Left cardiac atrium (tissue), 4 donors: ENCODE measurements around the gene NPFFR1. TPM values are rescaled to one million over a fixed set of nuclear protein-coding genes. Genes with fewer than 3 reads are reported as not detected.
"Not testable (repeated sequence)": the region's sequence is repeated elsewhere in the genome, so short reads cannot be mapped to it uniquely, and the experiment has no call there.

Experiments
- ATAC-seq, 2 donors: fragments of 200-7000 bp; cut with Tn5 transposase; one replicate each; pipeline ENCODE4 v1.9.1; 2020; ENCODE audit warnings: mild to moderate bottlenecking in 2 of 2, moderate library complexity in 2 of 2
- DNase-seq: peaks from one replicate; pipeline ENCODE4 v3.0.0-alpha.2; 2020
- intact Hi-C, 2 donors: fragments of 100-400 bp; cut with DNase I; formaldehyde crosslinking; loops; one replicate each; pipeline versions ENCODE4 v1.14.1 to v1.15.1; 2022 to 2023
- total RNA-seq, 2 donors: library from RNA; stranded (reverse); fragmentation: NEBNext Ultra II Directional; extraction: Animal tissue kit (Norgen Biotek cat#: 25700); gene quantifications; one replicate each; pipeline ENCODE4 v1.2.1, GENCODE V29; 2021
- donor health status: DM: no; HTN: yes; CAD: no.
- donor health status: DM: no; HTN: yes; CAD: no; lungs with severe emphysema.
- donor health status: DM: yes; HTN: yes; CAD: no.
- donor health status: Dilated cardiomyopathy.

NPFFR1 gene
- total RNA-seq, 2 donors from 2014 or later: 0.05 to 0.12 TPM

DNA sequence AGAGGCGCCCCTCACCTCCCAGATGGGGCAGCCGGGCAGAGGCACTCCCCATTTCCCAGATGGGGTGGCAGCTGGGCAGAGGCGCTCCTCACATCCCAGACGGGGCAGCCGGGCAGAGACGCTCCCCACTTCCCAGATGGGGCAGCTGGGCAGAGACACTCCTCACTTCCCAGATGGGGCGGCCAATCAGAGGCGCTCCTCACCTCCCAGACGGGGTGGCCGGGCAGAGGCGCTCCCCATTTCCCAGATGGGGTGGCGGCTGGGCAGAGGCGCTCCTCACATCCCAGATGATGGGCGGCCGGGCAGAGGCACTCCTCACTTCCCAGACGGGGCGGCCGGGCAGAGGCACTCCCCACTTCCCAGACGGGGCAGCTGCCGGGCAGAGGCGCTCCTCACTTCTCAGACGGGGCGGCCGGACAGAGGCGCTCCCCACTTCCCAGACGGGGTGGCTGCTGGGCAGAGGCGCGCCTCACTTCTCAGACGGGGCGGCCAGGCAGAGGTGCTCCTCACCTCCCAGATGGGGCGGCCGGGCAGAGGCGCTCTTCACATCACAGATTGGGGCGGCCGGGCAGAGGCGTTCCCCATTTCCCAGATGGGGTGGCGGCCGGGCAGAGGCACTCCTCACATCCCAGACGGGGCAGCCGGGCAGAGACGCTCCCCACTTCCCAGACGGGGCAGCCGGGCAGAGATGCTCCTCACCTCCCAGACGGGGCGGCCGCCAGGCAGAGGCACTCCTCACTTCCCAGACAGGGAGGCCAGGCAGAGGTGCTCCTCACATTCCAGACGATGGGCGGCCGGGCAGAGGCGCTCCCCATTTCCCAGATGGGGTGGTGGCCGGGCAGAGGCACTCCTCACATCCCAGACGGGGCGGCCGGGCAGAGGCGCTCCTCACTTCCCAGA is 44.5 kb downstream of the NPFFR1 start:
- DNase-seq, ATAC-seq, intact Hi-C loops: not testable (repeated sequence)

DNA sequence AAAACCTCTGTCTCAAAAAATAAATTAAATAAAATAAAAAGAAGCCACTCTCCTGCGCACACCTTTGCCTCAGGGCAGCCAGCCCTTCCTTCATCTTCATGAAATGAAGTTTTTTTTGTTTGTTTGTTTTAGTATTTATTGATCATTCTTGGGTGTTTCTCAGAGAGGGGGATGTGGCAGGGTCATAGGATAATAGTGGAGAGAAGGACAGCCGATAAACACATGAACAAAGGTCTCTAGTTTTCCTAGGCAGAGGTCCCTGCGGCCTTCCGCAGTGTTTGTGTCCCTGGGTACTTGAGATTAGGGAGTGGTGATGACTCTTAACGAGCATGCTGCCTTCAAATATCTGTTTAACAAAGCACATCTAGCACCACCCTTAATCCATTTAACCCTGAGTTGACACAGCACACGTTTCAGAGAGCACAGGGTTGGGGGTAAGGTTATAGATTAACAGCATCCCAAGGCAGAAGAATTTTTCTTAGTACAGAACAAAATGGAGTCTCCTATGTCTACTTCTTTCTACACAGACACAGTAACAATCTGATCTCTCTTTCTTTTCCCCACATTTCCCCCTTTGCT is 45.8 kb downstream of the NPFFR1 start:
- intact Hi-C loops, ATAC-seq, DNase-seq: not testable (repeated sequence)

GRCh38 chr10:70234668-70235447 is 48.9 kb downstream of the NPFFR1 start:
- intact Hi-C loops: no loop called here
- peak in 1 of 2 donors; percentile 18 for ATAC-seq

DNA sequence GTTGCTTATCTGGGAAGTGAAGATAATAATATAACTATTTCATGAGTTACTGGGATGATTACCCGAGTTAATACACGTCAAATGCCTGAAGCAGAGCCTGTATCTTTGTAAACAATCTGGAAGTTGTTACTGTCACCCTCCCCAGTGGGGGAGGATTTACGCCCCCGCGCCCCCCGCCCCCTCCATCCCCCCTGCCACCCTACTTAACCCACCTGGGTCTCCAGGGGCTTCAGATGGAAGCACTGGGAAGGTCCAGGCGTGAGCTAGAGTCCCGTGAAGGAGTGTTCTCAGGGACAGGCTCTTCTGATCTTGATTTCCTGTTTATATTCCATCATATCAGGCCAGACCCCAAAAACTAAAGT is 49.9 kb downstream of the NPFFR1 start:
- DNase-seq (no peak), ATAC-seq (no peak)
- intact Hi-C loops: no loop called here

More at GRCh38 chr10:70234668-70235447, 48.9 kb downstream of the NPFFR1 start:
- DNase-seq: no peak

DNA sequence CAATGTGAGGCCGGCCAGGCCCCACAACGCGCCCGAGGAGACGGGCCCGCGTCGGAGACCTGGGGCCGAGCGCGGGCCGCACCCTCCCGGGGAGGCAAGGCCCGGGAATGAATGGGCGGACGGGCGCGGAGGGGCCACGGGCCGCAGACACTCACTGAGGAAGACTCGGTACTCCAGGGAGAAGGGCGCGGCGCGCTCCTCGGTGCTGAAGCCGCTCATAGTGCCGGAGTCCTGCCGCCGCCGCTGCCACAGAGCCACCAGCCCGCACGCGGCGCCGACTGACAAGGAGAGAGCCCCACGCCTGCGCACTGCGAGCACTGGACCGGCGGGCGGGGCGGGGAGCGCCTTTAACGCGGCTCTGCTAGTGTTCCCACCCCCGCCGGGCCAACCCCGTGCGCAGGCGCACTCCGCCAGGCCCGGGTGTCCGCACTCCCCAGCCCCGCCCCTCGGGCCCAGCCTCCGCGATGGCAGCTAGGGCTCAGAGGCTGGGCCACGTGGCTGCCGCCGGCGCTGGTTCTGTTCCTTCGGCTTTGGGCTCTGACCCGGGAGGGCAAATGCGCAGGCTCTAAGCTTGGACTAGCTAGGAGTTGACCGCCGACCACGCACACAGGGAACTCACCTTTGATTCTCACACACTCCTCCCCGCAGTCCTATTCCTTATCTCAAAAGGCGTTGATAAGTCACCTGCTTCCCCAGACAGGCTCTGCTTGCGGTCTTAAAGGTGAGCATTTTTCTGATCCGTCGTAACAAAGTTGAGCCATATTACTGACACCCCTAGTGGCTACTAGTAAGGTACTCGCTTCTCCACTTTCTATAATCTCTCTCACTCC is 50.5 kb downstream of the NPFFR1 start, which contains the start of gene PPA1:
Gene PPA1, minus strand, starts transcription at position 321 of the 830 bp plus-strand sequence. Its CDS starts 102 bp downstream, at position 219.
- ATAC-seq (peak; percentile 99), DNase-seq (peak; percentile 99)
- intact Hi-C loops: no loop called here

GRCh38 chr10:70232859-70233108 is 51.0 kb downstream of the NPFFR1 start:
- intact Hi-C loops: no loop called here
- ATAC-seq: no peak
- DNase-seq: no peak

DNA sequence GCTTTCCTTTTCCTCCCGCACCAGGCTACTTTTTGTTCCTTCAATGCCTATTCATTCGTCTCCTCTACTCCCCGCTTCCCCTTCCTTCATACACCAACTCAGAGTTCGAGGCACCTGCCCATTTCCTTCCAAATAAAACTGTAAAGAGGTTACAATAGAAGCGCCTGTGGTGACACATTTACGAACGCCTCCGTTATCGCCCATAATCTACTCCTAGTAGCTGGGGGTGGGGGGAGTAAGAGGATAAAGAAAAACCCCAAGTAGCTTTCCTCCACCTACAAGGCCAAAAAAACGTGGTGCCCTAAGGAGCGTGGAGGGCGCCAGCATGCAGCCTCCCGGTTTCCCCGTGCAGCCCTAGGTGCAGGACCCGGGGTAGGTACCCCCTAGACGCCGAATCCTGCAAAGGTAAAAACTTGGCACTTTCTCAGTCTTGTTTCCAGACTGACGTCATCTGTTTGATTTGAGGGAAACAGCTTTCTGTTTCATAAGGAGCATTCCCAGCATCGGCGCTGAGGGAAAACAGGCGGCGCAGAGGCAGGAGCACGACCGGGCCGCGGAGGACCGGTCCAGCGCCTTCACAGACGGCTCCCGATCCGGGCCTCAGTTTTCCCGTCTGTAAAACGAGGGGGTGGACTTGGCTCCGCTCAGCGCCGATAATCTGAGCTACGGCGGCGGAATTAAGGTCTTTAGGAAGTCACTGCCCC is 51.5 kb downstream of the NPFFR1 start:
- DNase-seq (peak; percentile 43), ATAC-seq (peak; percentile 27 to 28)
- intact Hi-C loops: no loop called here

DNA sequence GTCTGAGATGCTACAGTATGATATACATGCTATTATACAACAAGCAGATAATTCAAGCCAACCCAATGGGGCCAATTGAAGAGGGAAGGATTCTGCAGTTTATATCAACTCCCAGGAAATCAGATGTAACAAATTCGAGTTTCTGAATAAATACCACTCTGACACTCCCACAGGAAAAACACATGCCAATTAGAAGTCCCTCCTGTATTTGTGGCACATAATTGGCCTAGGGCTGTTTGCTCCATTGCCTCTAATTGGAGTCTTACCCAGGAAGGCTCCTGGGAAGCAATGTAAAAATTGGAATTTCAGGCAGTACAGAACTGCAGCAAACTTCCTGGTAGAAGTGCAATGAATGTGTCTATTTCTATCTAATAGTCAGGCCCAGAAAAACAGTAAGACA is 55.3 kb downstream of the NPFFR1 start:
- ATAC-seq (no peak), DNase-seq (no peak)
- intact Hi-C loops: loop anchor here (10.0 kb wide), 2 partner anchors 46 to 316 kb away; no protein-coding TSS in a partner anchor

DNA sequence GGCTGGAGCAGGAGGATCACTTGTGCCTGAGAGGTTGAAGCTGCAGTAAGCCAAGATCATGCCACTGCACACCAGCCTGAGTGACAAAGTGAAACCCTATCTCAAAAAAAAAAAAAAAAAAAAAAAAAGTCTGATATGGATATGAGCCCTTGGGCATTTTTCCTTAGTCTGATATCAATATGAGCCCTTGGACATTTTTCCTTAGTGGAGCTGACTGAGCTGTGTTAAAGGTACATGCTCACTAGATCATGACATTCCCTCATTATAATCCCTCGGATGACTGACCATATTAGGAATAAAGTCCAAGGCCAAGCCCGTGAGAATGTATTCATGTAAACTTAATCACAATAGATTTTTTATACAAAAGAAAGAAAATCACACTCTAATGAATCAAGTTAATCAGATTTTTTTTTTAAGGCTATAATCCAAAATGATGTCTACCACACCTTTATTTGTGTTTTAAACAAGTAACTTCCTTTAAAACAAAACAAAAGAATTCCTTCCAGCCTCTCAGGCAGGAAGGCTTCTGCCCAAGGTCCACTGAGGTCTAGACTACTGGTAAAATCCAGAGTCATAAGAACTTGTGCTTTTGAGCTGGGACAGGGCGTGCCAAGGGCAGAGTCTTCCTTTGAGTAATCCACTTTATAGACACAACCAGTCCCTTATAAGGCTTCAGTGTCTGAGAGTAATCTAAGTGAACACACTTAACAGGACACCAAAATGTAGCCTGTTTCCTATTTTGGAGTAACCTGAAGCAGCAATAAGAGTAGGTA is 56.1 kb downstream of the NPFFR1 start:
- ATAC-seq: no peak
- intact Hi-C loops: loop anchor here (10.0 kb wide), 2 partner anchors 47 to 317 kb away; no protein-coding TSS in a partner anchor

GRCh38 chr10:70223728-70224127 is 60.1 kb downstream of the NPFFR1 start:
- ATAC-seq (no peak), DNase-seq (no peak)
- intact Hi-C loops: loop anchor here (5.0 to 10.0 kb wide), 3 partner anchors 51 to 321 kb away; no protein-coding TSS in a partner anchor

More for the DNA sequence above, 56.1 kb downstream of the NPFFR1 start:
- no peak for DNase-seq

DNA sequence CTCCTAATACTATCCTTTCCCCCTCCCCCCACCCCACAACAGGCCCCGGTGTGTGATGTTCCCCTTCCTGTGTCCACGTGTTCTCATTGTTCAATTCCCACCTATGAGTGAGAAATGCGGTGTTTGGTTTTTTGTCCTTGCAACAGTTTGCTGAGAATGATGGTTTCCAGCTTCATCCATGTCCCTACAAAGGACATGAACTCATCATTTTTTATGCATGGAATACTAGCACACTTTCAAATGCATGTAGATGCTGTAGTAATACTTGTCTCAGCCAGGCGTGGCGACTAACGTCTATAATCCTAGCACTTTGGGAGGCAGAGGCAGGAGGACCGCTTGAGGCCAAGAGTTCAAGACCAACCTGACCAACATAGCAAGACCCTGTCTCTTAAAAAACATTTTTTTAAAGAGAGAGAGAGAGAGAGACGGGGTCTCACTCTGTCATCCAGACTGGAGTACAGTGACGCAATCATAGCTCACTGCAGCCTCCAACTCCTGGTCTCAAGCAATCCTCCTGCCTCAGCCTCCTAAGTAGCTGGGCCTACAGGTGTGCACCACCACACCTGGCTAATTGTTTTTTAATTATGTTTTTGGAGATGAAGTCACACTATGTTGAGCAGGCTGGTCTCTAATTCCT is 60.9 kb downstream of the NPFFR1 start:
- DNase-seq, ATAC-seq: not testable (repeated sequence)
- intact Hi-C loops: loop anchor here (5.0 to 10.0 kb wide), 3 partner anchors 52 to 322 kb away; no protein-coding TSS in a partner anchor

DNA sequence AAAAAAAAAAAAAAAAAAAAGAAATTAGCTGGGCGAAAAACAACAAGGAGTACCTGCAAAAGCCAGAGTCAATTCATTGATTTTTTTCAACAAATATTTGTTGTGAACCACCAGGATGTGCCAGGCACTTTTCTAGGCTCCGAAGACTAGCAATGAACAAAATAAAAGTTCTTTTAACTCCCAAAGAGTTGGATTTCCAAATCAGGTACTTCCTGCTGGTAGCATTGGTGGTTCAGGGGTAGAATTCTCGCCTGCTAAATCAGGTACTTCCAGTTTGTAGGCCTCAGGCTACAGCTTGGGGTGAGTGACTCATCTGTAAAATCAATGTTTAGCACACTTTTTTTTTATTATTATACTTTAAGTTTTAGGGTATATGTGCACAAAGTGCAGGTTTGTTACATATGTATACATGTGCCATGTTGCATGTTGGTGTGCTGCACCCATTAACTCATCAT is 61.4 kb downstream of the NPFFR1 start:
- intact Hi-C loops: loop anchor here (5.0 to 10.0 kb wide), 3 partner anchors 52 to 322 kb away; no protein-coding TSS in a partner anchor
- no peak for ATAC-seq
- DNase-seq: no peak

- ATAC-seq (no peak), DNase-seq (no peak)
- intact Hi-C loops: loop anchor here (1.0 to 10.0 kb wide), 4 partner anchors 54 to 324 kb away; no protein-coding TSS in a partner anchor
Measured at GRCh38 chr10:70221030-70221429, 62.8 kb downstream of the NPFFR1 start.

DNA sequence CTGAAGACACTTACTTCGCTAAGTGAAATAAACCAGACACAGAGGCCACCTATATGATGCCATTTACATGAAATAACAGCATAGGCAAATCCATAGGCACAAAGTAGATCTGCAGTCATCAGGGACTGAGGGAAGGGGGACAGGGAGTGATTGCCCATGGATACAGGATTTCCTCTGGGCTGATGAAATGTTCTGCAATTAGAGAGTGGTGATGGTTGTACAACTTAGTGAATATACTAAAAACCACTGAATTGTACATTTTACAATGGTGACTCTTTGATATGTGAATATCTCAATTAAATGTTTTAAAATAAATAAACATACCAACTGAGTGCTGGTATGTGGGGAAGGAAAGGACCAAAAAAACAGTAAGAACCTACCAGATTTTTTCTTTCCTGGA is 70.9 kb downstream of the NPFFR1 start:
- ATAC-seq: no peak
- intact Hi-C loops: no loop called here
- DNase-seq: no peak

DNA sequence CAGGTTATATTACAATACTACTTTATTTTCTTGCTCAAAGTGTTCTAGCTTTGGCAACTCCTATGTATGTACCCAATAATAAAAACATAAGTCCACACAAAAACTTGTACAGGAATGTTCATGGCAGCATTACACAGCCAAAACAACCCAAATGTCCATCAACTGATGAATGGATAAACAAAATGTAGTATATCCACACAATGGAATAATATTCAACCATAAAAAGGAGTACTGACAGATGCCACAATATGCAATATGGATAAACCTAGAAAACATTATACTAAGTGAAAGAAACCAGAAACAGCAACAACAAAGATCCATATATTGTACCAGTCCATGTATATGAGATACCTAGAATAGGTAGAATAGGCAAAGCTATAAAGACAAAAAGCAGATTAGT is 71.5 kb downstream of the NPFFR1 start:
- intact Hi-C loops: no loop called here
- ATAC-seq (no peak), DNase-seq (no peak)

DNA sequence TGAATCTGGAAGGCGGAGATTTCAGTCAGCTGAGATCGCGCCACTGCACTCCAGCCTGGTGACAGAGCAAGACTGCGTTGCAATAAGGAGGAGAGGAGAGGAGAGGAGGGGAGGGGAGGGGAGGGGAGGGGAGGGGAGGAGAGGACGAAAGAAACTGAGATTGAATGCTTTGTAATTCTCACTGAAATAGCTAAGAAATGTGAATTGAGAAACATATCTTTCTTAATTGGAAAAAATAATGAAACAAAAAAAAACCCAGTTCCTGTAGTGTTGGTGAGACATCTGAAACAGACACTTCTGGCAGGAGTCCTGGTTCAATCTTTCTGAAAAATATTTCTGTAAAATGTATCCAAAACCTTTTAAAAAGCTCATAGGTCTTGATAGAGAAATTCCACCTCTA is 77.0 kb downstream of the NPFFR1 start:
- no peak for ATAC-seq
- no peak for DNase-seq
- intact Hi-C loops: no loop called here

DNA sequence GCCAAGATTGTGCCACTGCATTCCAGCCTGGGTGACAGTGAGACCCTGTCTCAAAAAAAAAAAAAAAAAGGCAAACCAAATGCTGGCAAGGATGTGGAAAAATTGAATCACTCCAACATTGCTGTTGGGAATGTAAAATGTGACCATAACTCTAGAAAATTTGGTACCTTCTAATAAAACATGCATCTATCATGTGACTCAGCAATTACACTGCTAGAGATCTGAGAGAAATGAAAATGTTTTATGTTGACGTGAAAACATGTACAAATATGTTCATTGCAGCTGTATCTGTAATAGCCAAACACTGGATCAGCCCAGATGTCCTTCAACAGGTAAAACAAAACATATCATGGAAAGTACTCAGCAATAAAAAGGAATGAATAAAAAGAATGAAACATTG is 82.7 kb downstream of the NPFFR1 start:
- ATAC-seq (no peak), DNase-seq (no peak)
- intact Hi-C loops: no loop called here
